ENCODE measurements around the gene JUND.

GRCh38 chr19:18279266-18279515, 2.2 kb downstream of the JUND start:
- TF ChIP-seq POLR2AphosphoS5 (IDR thresholded peaks at IDR 0.05; ENCODE audit: low read depth, low read length) (0 out of 2 replicates have a peak, but pooled peaks have one; percentile 3), TAF1 (IDR thresholded peaks at IDR 0.05; ENCODE audit: borderline replicate concordance, low read depth, low read length) (no peak)

All from GM12892 (cell line).